GM18507 (cell line): ENCODE measurements around the gene RPTOR.
A peak's percentile ranks its signal among the peaks of the same experiment; 100 is the strongest.

Experiments used
- DNase-seq: peaks from one replicate; pipeline ENCODE4 v3.0.0; 2011; ENCODE audit warnings: low read depth; ENCODE audit not compliant: insufficient read length; ENCODE audit errors: extremely low spot score
- FAIRE-seq: peaks from 2 replicates; lab custom pipeline; 2011; peaks lifted over from hg19 to GRCh38; lab: Jason Lieb, UNC

The RPTOR gene

GRCh38 chr17:80781807-80782277 lies 237.2 kb downstream of the RPTOR start:
- FAIRE-seq (no peak), DNase-seq (no peak)

- FAIRE-seq (peak; percentile 71), DNase-seq (no peak)
These were observed 238.1 kb downstream of the RPTOR start for GRCh38 chr17:80782536-80783427.

- no peak for DNase-seq
- no peak for FAIRE-seq
These were observed 238.8 kb downstream of the RPTOR start for GRCh38 chr17:80783486-80783885.

GRCh38 chr17:80783971-80784370 lies 239.3 kb downstream of the RPTOR start:
- FAIRE-seq, result no peak
- DNase-seq, result no peak

GRCh38 chr17:80785477-80786178 lies 241.0 kb downstream of the RPTOR start:
- no peak for DNase-seq

GRCh38 chr17:80786470-80786869 lies 241.8 kb downstream of the RPTOR start:
- FAIRE-seq, result no peak
- DNase-seq, result no peak

More at GRCh38 chr17:80785477-80786178, 241.0 kb downstream of the RPTOR start:
- FAIRE-seq, result no peak

- FAIRE-seq (no peak), DNase-seq (no peak)
These were observed 242.2 kb downstream of the RPTOR start for GRCh38 chr17:80786887-80787286.

- no peak for DNase-seq
- FAIRE-seq, result no peak
These were observed 243.2 kb downstream of the RPTOR start for GRCh38 chr17:80787881-80788280.

- DNase-seq, result peak; percentile 40
- peak; percentile 88 for FAIRE-seq
These were observed 244.8 kb downstream of the RPTOR start for GRCh38 chr17:80789356-80789902.

GRCh38 chr17:80790021-80790765 lies 245.6 kb downstream of the RPTOR start:
- FAIRE-seq (peak; percentile 89), DNase-seq (peak; percentile 46)

- no peak for FAIRE-seq
These were observed 246.5 kb downstream of the RPTOR start for GRCh38 chr17:80790981-80791742.

GRCh38 chr17:80791758-80792284 lies 247.2 kb downstream of the RPTOR start:
- DNase-seq, result no peak
- peak; percentile 66 for FAIRE-seq

More at GRCh38 chr17:80790981-80791742, 246.5 kb downstream of the RPTOR start:
- no peak for DNase-seq

GRCh38 chr17:80792373-80792781 lies 247.7 kb downstream of the RPTOR start:
- FAIRE-seq (no peak), DNase-seq (no peak)

- FAIRE-seq (no peak), DNase-seq (no peak)
These were observed 248.8 kb downstream of the RPTOR start for GRCh38 chr17:80793421-80793820.

- FAIRE-seq (no peak), DNase-seq (no peak)
These were observed 249.2 kb downstream of the RPTOR start for GRCh38 chr17:80793851-80794267.

- DNase-seq, result no peak
- no peak for FAIRE-seq
These were observed 249.8 kb downstream of the RPTOR start for GRCh38 chr17:80794281-80795089.

GRCh38 chr17:80795090-80795580 lies 250.5 kb downstream of the RPTOR start:
- DNase-seq (no peak), FAIRE-seq (no peak)

- DNase-seq (no peak), FAIRE-seq (no peak)
These were observed 251.1 kb downstream of the RPTOR start for GRCh38 chr17:80795754-80796153.
